HG03025 (cell line): Measurements from ENCODE around the gene ADGRL2.

Experiments
- ATAC-seq: cut with Tn5 transposase; IDR thresholded peaks from one replicate; pipeline ENCODE4 v1.9.1; 2021; ENCODE audit warnings: mild to moderate bottlenecking, moderate library complexity; ENCODE audit not compliant: unreplicated experiment, low FRiP score

Gene ADGRL2

DNA sequence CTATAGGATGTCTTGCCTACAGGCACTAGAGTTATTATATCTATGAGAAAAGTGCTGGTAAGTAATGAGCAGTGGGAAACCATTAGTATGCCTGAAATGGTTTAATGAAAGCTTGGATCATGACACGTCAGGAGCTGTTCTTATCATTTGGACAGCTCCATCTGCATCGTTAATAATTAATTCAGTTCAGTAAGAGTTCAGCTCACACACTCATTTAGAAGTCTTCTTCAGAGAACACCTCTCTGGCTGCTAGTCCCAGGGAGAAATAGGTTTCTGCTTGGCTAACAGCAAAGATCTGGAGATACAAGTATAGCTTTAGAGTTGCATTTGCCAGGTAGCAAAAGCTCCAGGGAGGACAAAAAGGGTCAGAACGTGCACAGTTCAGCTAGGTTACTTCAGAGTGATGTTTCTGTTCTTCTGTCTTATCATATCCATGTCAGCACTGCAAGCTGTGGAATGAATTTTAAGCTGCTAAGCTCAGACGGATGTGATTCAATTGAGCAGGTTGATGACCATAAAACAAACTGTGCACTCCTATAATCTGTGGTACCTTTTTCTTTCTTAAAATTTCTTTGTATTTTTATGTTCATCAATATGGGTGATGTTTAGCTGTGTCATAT, 173.6 kb downstream of the ADGRL2 start:
- ATAC-seq: no peak

DNA sequence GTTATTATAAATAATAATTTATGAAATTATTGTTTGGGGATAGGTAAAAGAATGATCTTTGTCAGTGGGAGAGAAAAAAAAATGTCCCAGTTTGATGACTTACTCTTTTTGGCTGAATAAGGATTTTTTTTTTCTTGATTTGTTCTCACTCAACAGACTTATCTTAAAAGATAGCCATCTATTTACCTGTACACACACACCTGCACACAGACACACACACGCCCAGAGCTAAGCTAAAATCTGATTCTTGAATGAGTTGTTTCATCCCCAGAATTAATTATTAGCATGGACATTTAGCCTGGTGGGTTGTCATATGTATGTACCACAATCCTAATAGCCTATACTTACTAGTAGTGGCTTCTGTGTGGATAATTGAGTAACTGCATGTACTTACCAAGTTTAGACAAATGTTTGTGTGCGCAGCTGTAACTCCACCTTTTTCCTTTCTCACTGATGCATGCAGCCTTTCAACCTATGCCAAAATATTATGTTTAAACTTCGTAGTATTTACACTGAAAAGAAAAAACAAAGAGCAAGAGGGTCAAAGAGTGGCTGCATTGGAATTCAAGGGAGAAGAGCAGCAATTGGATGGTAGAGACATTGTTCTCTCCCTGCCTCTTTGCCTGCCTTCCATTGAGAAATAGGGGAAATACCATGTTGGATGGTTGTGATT, 174.3 kb downstream of the ADGRL2 start:
- ATAC-seq: no peak

DNA sequence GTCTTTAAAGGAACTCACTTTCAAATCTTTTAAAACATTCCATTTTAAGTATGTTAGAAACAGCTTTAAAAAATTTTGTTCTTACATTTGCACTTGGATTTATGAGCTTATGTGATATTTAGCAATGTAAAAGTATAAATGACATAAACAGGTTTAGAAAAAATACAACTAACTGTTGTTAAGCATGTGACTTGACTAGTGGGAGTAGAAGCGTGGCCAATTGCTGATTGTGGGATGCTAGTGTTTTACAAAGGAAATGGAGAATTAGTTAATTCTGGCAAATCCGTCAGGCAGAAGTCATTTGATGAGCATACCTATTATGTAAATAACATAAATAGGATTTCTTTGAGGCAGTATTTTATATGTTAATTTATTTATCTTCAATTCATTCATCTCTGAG, 175.8 kb downstream of the ADGRL2 start:
- ATAC-seq: no peak

DNA sequence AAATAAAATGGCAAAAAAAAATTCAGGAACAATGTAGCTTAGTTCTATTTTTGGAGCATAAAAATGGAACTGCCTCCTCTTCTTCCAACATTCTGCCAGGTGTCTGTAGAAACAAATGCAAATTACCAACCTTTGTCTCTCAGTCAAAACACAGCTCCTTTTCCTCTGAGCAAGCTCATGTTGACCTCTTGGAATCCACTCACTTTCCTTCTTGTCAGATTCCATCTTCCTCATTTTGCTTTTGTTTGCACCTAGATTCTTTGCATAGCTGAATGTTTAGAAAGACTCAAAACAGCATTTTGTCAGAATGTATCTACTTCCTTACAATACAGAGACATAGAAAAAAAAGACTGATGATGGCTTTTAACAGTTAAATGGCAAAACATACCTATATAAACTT, 178.2 kb downstream of the ADGRL2 start:
- no peak for ATAC-seq

DNA sequence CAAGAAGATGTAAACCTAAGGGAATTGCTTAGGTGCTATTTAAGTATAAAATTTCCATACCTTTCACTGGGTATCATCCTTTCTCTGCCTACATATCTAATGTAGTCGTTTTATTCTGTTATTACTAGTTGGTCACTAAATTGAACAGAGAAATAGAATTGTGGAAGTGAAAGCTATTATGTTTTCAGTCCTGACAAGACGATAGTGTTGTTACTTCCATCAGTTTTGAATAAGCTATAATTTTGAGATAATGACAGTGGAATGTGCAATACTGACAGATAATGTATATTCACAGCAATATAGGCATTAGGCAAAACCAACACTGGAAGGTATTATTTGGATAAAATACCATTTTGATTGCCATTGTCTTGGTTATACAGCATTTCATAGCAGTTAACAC, 181.8 kb downstream of the ADGRL2 start:
- ATAC-seq: no peak

DNA sequence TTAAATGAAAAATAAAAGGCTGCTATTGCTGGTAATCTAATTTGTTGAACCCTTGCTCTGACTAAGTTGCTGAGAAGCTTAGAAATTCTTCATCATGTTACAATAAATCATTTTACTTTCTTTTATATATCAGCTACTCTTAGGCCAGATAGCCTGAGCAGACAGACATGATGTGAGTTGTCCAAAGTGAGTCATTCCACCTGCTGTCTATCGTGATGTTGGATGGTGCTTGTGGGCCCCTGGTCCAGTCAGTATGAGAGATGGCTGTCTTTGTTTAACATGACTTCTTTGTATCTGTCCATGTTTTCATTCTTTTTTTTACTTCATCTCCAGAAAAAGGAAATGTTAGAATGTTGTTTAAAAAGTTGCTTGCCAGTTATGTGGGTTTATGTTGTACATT, 188.8 kb downstream of the ADGRL2 start:
- no peak for ATAC-seq

DNA sequence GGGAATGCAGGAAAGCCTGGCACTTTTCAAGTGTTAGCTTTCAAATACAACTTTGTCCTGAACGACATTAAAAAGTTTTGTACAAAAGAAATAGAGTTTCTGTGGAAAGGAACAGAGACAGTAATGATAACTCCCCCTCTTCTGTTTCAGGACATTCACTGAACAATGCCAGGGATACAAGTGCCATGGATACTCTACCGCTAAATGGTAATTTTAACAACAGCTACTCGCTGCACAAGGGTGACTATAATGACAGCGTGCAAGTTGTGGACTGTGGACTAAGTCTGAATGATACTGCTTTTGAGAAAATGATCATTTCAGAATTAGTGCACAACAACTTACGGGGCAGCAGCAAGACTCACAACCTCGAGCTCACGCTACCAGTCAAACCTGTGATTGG, 189.5 kb downstream of the ADGRL2 start:
- no peak for ATAC-seq

DNA sequence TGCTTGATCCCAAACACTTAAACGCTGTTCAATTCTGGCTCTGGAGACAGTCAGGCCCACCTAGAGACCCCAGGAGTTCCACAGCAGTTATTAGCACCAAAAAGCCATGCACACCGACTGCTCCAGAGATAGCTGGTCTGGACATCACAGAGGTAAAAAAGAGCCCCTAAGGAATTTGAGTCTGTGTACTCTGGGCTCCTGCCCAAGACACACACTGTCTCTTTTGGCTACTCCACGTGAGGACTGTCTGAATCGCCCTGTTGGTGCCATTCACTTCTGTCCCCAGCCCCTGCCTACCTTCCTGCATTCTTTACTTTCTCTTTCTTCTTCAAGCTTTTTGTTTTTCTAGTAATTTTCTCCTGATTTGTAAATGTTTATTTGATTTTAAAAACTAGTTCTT, 197.4 kb downstream of the ADGRL2 start:
- no peak for ATAC-seq

DNA sequence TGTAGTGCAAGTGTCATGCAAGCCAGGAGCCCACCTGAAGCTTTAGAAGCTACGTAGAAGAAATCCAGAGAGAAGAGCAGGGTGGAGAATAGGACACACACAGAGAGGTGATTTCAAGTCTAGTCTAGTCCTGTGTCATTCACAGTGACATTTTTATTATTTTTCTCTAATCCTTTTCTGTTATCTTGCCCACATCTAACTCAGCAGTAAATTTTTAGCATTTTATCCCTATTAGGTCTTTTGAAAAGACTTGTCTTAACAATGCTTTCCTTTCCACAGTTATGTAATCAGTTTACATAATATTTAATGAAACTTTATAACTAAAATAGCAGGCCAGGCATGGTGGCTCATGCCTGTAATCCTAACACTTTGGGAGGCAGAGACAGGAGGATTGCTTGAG, 198.6 kb downstream of the ADGRL2 start:
- no peak for ATAC-seq

DNA sequence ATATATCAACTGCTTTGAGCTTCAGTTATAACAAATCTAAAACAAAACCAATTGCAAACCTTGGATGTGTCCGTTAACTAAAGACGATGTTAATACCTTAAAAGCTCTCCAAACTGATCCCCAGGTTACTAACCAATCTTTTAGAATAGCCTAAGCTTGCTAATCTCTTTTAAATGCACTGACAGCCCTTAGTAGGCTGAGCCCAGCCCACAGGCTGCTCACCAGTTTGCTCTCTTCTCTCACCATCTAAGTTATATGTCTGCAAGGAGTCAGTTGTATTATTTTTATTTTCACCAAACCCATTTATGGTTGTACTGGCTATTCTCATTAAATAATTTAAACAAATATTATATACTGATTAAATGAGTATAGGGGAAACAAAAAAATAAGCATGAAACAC, 199.5 kb downstream of the ADGRL2 start:
- ATAC-seq: no peak

DNA sequence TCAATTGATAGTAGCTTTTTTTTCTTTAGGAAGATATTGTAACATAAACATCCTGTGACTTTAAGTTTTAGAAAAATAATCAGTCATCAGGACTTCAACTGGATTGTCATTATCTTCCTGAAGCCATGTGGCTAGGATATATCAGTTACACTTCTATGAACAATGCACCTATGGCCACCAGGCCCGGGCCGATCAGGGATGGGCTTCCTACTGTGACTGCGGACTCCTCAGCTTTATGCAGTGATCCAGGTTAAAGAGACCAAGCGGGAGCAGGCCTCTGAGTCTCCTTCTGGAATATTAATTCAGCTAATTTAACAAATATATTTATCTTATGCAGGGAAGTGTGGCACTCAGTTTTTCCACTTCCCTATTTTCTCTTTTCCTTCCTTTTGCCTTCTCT, 200.6 kb downstream of the ADGRL2 start:
- ATAC-seq: no peak

DNA sequence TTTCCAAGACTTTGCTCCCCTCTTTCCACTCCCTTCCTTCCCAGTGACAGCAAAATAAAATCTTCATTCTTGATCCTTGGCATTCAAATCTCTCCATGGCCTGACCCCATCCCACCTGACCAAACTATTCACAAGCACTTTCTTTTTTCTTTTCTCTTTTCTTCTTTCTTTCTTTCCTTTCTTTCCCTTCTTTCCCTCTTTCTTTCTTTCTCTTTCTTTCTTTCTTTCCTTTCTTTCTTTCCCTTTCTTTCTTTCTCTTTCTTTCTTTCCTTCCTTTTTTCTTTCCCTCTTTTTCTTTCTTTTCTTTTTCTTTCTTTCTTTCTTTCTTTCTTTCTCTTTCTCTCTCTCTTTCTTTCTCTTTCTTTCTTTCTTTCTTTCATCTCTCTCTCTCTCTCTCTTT, 207.1 kb downstream of the ADGRL2 start:
- ATAC-seq: no peak

DNA sequence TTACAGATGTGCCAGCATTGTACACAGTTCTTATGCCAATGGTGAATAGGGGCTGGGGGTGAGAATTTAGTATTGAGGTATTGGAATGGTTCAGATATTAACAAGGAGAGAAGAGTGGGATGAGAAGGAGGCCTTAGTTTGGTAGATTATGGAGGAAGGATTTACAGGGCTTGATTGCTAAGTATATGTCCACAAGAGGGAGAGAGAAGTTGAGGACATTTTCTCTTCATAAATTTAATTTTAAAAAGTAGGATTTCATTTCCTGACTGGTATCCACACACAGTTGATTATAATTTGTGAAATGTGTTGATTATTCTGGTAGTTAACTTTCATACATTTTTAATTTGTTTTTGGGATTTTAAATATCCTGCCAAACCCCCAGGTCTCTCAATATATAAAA, 213.0 kb downstream of the ADGRL2 start:
- ATAC-seq: no peak

DNA sequence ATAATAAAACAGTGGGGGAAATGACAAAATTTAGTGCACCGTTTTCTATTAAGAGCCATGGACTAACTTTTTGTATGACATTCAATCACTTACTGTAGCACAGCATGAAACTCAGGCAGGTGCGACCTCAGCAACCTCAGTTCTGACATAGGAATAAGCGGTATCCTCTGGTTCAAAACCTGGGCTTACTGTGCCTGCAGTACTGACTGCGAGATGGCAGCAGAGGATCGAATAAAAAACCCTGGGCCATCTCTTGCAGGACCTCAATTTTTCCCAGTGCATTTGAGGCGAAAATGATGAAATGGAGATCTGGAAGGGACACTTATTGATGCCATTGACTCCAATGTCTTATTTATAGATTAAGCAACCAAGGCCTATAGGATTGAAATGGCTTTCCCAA, 214.7 kb downstream of the ADGRL2 start:
- no peak for ATAC-seq

DNA sequence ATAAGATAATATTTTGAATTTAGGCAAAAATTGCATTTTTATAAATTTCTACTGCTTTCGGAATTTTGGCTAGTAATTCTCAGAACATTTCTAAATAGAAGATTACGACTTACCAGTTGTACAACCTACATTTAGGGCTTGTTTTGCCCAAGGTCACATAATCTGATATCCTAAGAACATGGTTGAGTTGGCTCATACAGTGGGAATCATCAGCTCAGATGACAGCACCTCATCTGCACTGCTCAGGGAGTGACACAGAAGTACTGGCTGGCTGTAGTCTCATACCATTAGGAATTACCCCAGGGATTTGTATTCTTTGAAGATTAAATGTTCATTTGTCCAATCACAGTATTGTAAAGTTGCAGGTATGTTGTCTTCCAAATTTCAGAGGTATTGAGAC, 217.6 kb downstream of the ADGRL2 start:
- no peak for ATAC-seq

DNA sequence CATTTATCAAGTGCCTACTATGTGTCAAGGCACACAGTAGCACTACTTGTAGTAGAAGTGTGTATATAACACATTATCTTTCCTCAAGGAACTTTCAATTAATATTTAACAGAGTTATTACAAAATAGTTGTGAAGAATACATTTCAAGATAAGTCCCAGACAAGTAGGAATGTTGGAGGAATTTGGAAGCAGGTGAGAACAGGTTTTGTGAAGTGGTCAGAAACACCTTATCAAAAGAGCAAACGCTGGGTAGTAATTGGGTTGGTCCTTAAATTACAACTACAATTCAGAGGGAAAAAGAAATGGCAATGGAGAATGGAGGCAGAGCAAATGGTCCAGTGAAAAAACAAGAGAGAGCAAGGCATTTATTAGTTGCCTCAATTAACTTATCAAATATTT, 218.8 kb downstream of the ADGRL2 start:
- no peak for ATAC-seq

DNA sequence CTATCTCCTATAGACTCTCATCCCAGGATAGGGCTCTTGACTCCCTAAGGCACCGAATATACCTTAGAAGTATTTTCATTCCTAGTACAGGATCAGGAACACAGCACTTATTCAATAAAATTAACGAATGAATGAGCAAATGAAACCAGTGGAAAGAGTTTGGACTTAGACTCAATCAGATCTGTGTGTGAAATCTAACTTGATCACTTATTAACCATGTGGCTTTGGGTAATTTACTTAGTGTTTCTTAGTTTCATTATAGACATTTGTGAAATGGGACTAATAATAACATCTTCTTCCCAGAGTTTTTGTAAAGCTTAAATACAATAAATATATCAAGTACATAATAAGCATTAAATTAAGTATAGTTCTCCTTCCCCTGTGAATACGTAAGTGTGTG, 230.1 kb downstream of the ADGRL2 start:
- ATAC-seq: no peak

DNA sequence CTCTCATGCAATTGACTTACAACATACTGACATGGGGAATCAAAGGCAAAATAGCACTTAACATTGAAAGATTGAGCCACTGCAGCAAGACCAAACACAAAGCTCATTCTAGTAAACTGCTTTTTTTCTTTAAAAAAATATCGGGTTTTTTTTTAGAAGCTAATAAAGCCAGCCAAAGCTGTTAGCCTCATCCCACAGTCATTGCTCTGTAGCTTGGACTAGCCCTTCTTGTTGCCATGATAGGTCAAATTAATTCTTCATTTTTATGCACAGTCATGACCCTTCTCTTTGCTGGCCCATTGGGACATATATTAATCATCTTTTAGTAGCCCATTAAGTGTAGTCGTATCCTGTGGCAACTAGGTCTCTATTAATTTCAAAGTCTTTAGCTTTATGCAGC, 231.3 kb downstream of the ADGRL2 start:
- ATAC-seq: no peak

DNA sequence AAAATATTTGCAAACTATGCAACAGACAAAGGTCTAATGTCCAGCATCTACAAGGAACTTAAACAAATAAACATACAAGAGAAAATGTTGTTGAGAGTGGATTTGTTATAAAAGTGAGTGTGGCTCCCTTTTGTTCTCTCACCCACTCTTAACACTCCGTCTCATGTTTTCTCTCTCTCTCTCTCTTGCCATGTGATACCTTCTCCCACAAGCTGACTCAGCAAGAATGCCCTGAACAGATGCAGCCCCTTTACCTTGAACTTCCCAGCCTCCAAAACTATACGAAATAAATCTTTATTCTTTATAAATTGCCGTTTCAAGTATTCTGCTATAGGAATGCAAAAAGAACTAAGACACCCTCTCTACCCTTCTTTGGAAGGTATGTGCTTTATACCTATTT, 234.1 kb downstream of the ADGRL2 start:
- ATAC-seq: no peak
